GM21526 (cell line): Measurements from ENCODE around the gene RDH14.

Experiments
- ATAC-seq: cut with Tn5 transposase; IDR thresholded peaks from one replicate; pipeline ENCODE4 v1.9.1; 2021; ENCODE audit warnings: moderate library complexity; ENCODE audit not compliant: unreplicated experiment, low FRiP score

The RDH14 gene

GRCh38 chr2:18578033-18578432 lies 17.6 kb upstream of the RDH14 start:
- ATAC-seq, result no peak

- ATAC-seq, result no peak
These were observed 5.8 kb upstream of the RDH14 start for GRCh38 chr2:18566145-18566769.

- peak; percentile 1 for ATAC-seq
These were observed 288 bp upstream of the RDH14 start for GRCh38 chr2:18560797-18561085.

GRCh38 chr2:18559531-18560030 lies 872 bp downstream of the RDH14 start:
- ATAC-seq, result no peak

- ATAC-seq, result no peak
These were observed 2.0 kb downstream of the RDH14 start for GRCh38 chr2:18558458-18558857.

- no peak for ATAC-seq
These were observed 3.3 kb downstream of the RDH14 start for GRCh38 chr2:18557121-18557520.

- ATAC-seq, result no peak
These were observed 7.9 kb downstream of the RDH14 start for GRCh38 chr2:18552351-18553077.

GRCh38 chr2:18551623-18552022 lies 8.8 kb downstream of the RDH14 start:
- no peak for ATAC-seq

GRCh38 chr2:18551169-18551568 lies 9.3 kb downstream of the RDH14 start:
- ATAC-seq, result no peak

GRCh38 chr2:18550433-18550832 lies 10.0 kb downstream of the RDH14 start:
- no peak for ATAC-seq

GRCh38 chr2:18549083-18549482 lies 11.4 kb downstream of the RDH14 start:
- no peak for ATAC-seq

- ATAC-seq, result no peak
These were observed 11.8 kb downstream of the RDH14 start for GRCh38 chr2:18548621-18549020.

GRCh38 chr2:18546567-18546966 lies 13.9 kb downstream of the RDH14 start:
- ATAC-seq, result peak; percentile 63

- no peak for ATAC-seq
These were observed 15.1 kb downstream of the RDH14 start for GRCh38 chr2:18545384-18545783.

- ATAC-seq, result no peak
These were observed 16.3 kb downstream of the RDH14 start for GRCh38 chr2:18544171-18544570.

GRCh38 chr2:18540872-18541271 lies 19.6 kb downstream of the RDH14 start:
- ATAC-seq, result no peak

- ATAC-seq, result no peak
These were observed 23.8 kb downstream of the RDH14 start for GRCh38 chr2:18536697-18537096.

GRCh38 chr2:18536100-18536499 lies 24.4 kb downstream of the RDH14 start:
- no peak for ATAC-seq

- no peak for ATAC-seq
These were observed 29.3 kb downstream of the RDH14 start for GRCh38 chr2:18531194-18531593.

- ATAC-seq, result no peak
These were observed 32.6 kb downstream of the RDH14 start for GRCh38 chr2:18527822-18528221.

- no peak for ATAC-seq
These were observed 33.1 kb downstream of the RDH14 start for GRCh38 chr2:18527326-18527725.

- no peak for ATAC-seq
These were observed 34.0 kb downstream of the RDH14 start for GRCh38 chr2:18526429-18526828.
